RWPE1 (cell line): ENCODE data around the gene VPS37B.
"Not testable (repeated sequence)": the region's sequence is repeated elsewhere in the genome, so short reads cannot be mapped to it uniquely, and the experiment has no call there.

Source experiments
- CTCF ChIA-PET: fragments of 350-600 bp; sonication (Branson Sonifier 250); formaldehyde crosslinking; extraction: SDS; loops from one replicate; lab custom pipeline; 2021; lab: Yijun Ruan, JAX
- POLR2A ChIA-PET: fragments of 400-600 bp; formaldehyde crosslinking; extraction: SDS; loops from one replicate; lab custom pipeline; 2020; ENCODE audit warnings: antibody characterized with exemption; ENCODE audit not compliant: low non-redundant PET; lab: Yijun Ruan, JAX
- DNase-seq: peaks from one replicate; pipeline ENCODE4 v3.0.0; 2012; ENCODE audit warnings: low spot score
- H3K27ac ChIP-seq: fragments of 450-650 bp; 2 replicates; pipeline ENCODE4 v1.5.1; 2017
- CTCF ChIP-seq: fragments of 450-650 bp; conservative IDR thresholded peaks from 2 replicates; pipeline ENCODE4 v1.5.1; 2017; ENCODE audit warnings: low read depth, mild to moderate bottlenecking

VPS37B gene

GRCh38 chr12:122876731-122877130 lies 19.2 kb downstream of the VPS37B start:
- CTCF ChIA-PET, result interaction anchor here (0.6 kb wide), 1 partner anchor 13 kb away, joined by 5 read pairs; no protein-coding TSS in a partner anchor
- POLR2A ChIA-PET, result no interaction called here

GRCh38 chr12:122876281-122876680 lies 19.6 kb downstream of the VPS37B start:
- DNase-seq, POLR2A ChIA-PET: not testable (repeated sequence)
- peak overlapping the region; percentile 61 for H3K27ac ChIP-seq
- CTCF ChIA-PET, result interaction anchor here (0.6 kb wide), 1 partner anchor 13 kb away, joined by 5 read pairs; no protein-coding TSS in a partner anchor

More at GRCh38 chr12:122876731-122877130, 19.2 kb downstream of the VPS37B start:
- no peak for TF ChIP-seq CTCF
- DNase-seq, result no peak
- peak overlapping the region; percentile 61 for H3K27ac ChIP-seq

- POLR2A ChIA-PET, result no interaction called here
- no peak for TF ChIP-seq CTCF
- CTCF ChIA-PET, result no interaction called here
- H3K27ac ChIP-seq, result peak overlapping the region; percentile 49
- no peak for DNase-seq
Observed at GRCh38 chr12:122875590-122876220, 20.2 kb downstream of the VPS37B start.

GRCh38 chr12:122874081-122874480 lies 21.8 kb downstream of the VPS37B start:
- POLR2A ChIA-PET, result no interaction called here
- H3K27ac ChIP-seq, result peak overlapping the region; percentile 95
- CTCF ChIA-PET, result interaction anchor here (0.6 kb wide), 1 partner anchor 348 kb away, joined by 3 read pairs; no protein-coding TSS in a partner anchor
- no peak for DNase-seq
- TF ChIP-seq CTCF, result no peak

GRCh38 chr12:122873540-122873939 lies 22.4 kb downstream of the VPS37B start:
- ChIA-PET POLR2A (no interaction called here), CTCF (interaction anchor here (0.6 kb wide), 1 partner anchor 348 kb away, joined by 3 read pairs; no protein-coding TSS in a partner anchor)

GRCh38 chr12:122872815-122873361 lies 23.0 kb downstream of the VPS37B start:
- POLR2A ChIA-PET, result interaction anchor here (0.9 kb wide), 1 partner anchor 16 kb away, joined by 3 read pairs; no protein-coding TSS in a partner anchor
- peak overlapping the region; percentile 95 for H3K27ac ChIP-seq
- no peak for TF ChIP-seq CTCF
- DNase-seq, result no peak
- CTCF ChIA-PET, result interaction anchor here (1.5 kb wide), 1 partner anchor 80 kb away, joined by 4 read pairs; no protein-coding TSS in a partner anchor

More at GRCh38 chr12:122873540-122873939, 22.4 kb downstream of the VPS37B start:
- no peak for TF ChIP-seq CTCF
- DNase-seq, result no peak
- peak overlapping the region; percentile 95 for H3K27ac ChIP-seq
